Measurements from ENCODE around the gene WDR1. TPM values are rescaled to one million over a fixed set of nuclear protein-coding genes. Genes with fewer than 3 reads are reported as not detected.

WDR1 gene
- total and polyA plus RNA-seq, 2 donors (not counting 1 experiment from before 2014, with no cell fraction given) = 331 to 751 TPM

- DNase-seq (ENCODE audit: low read depth in 2 of 2) = no peak
- Histone ChIP-seq H3K9me3 (ENCODE audit: control insufficient read depth, insufficient read depth, low read depth, low read length) (no peaks in the 10 kb centered on the region), H4K20me1 (ENCODE audit: control insufficient read depth, extremely low read depth, insufficient read depth, low read length) (no peaks in the 10 kb centered on the region), H3K4me3 (replicated peaks in 1 of 4; ENCODE audit: control extremely low read depth in 1 of 4, insufficient read depth in 1 of 4, low read depth in 3 of 4, low read length in 4 of 4) (no peak overlapping the region), H3K4me1 (ENCODE audit: control insufficient read depth, extremely low read depth, insufficient read depth, low read length) (no peaks in the 10 kb centered on the region), H3K27ac (ENCODE audit: insufficient read depth, low read length) (no peak overlapping the region), H2AFZ (ENCODE audit: low read length) (no peak overlapping the region), H3K9ac (ENCODE audit: insufficient read depth, low read length) (no peak overlapping the region), H3K27me3 (ENCODE audit: control insufficient read depth, insufficient read depth, low read length) (no peaks in the 10 kb centered on the region), H3K79me2 (ENCODE audit: control insufficient read depth, insufficient read depth, low read length) (no peaks in the 10 kb centered on the region), H3K4me2 (ENCODE audit: extremely low read depth, insufficient read depth, low read length) (no peak overlapping the region), H3K36me3 (ENCODE audit: control insufficient read depth, insufficient read depth, low read length) (peaks cover 25% of the 10 kb centered on the region)
- no peak for TF ChIP-seq EZH2 (IDR thresholded peaks at IDR 0.05; ENCODE audit: low read length, missing control alignments)
- no peak for TF ChIP-seq CTCF (conservative IDR thresholded peaks at IDR 0.05 in 1 of 2, IDR thresholded peaks at IDR 0.05 in 1 of 2; ENCODE audit: low read depth in 1 of 2, low read length in 2 of 2)
These were observed 49.6 kb downstream of the WDR1 start for GRCh38 chr4:10066670-10067651.

- no peak for TF ChIP-seq CTCF (conservative IDR thresholded peaks at IDR 0.05 in 1 of 2, IDR thresholded peaks at IDR 0.05 in 1 of 2; ENCODE audit: low read depth in 1 of 2, low read length in 2 of 2)
- no peak for TF ChIP-seq EZH2 (IDR thresholded peaks at IDR 0.05; ENCODE audit: low read length, missing control alignments)
- no peak overlapping the region for H2AFZ ChIP-seq (ENCODE audit: low read length)
- no peaks in the 10 kb centered on the region for H3K4me1 ChIP-seq (ENCODE audit: control insufficient read depth, extremely low read depth, insufficient read depth, low read length)
- no peaks in the 10 kb centered on the region for H3K9me3 ChIP-seq (ENCODE audit: control insufficient read depth, insufficient read depth, low read depth, low read length)
- no peak overlapping the region for H3K27ac ChIP-seq (ENCODE audit: insufficient read depth, low read length)
- H3K27me3 ChIP-seq (ENCODE audit: control insufficient read depth, insufficient read depth, low read length) = no peaks in the 10 kb centered on the region
- no peak overlapping the region for H3K9ac ChIP-seq (ENCODE audit: insufficient read depth, low read length)
- no peaks in the 10 kb centered on the region for H3K79me2 ChIP-seq (ENCODE audit: control insufficient read depth, insufficient read depth, low read length)
- H4K20me1 ChIP-seq (ENCODE audit: control insufficient read depth, extremely low read depth, insufficient read depth, low read length) = no peaks in the 10 kb centered on the region
- H3K4me2 ChIP-seq (ENCODE audit: extremely low read depth, insufficient read depth, low read length) = no peak overlapping the region
- no peak overlapping the region for H3K4me3 ChIP-seq (replicated peaks in 1 of 4; ENCODE audit: control extremely low read depth in 1 of 4, insufficient read depth in 1 of 4, low read depth in 3 of 4, low read length in 4 of 4)
- H3K36me3 ChIP-seq (ENCODE audit: control insufficient read depth, insufficient read depth, low read length) = peaks cover 25% of the 10 kb centered on the region
- no peak for DNase-seq (ENCODE audit: low read depth in 2 of 2)
These were observed 50.4 kb downstream of the WDR1 start for GRCh38 chr4:10066206-10066605.

- no peak overlapping the region for H3K27ac ChIP-seq (ENCODE audit: insufficient read depth, low read length)
- H2AFZ ChIP-seq (ENCODE audit: low read length) = no peak overlapping the region
- no peak overlapping the region for H3K4me2 ChIP-seq (ENCODE audit: extremely low read depth, insufficient read depth, low read length)
- no peak overlapping the region for H3K4me3 ChIP-seq (replicated peaks in 1 of 4; ENCODE audit: control extremely low read depth in 1 of 4, insufficient read depth in 1 of 4, low read depth in 3 of 4, low read length in 4 of 4)
- H3K79me2 ChIP-seq (ENCODE audit: control insufficient read depth, insufficient read depth, low read length) = no peaks in the 10 kb centered on the region
- DNase-seq (ENCODE audit: low read depth in 2 of 2) = peak; percentile 64 to 75
- H3K4me1 ChIP-seq (ENCODE audit: control insufficient read depth, extremely low read depth, insufficient read depth, low read length) = no peaks in the 10 kb centered on the region
- H3K27me3 ChIP-seq (ENCODE audit: control insufficient read depth, insufficient read depth, low read length) = no peaks in the 10 kb centered on the region
- no peaks in the 10 kb centered on the region for H4K20me1 ChIP-seq (ENCODE audit: control insufficient read depth, extremely low read depth, insufficient read depth, low read length)
- peaks cover 16% of the 10 kb centered on the region for H3K36me3 ChIP-seq (ENCODE audit: control insufficient read depth, insufficient read depth, low read length)
- TF ChIP-seq CTCF (conservative IDR thresholded peaks at IDR 0.05 in 1 of 2, IDR thresholded peaks at IDR 0.05 in 1 of 2; ENCODE audit: low read depth in 1 of 2, low read length in 2 of 2) (peak; percentile 59 to 86), EZH2 (IDR thresholded peaks at IDR 0.05; ENCODE audit: low read length, missing control alignments) (no peak)
- H3K9me3 ChIP-seq (ENCODE audit: control insufficient read depth, insufficient read depth, low read depth, low read length) = no peaks in the 10 kb centered on the region
- H3K9ac ChIP-seq (ENCODE audit: insufficient read depth, low read length) = no peak overlapping the region
These were observed 52.9 kb downstream of the WDR1 start for GRCh38 chr4:10063544-10064300.
